D721Med (cell line): ENCODE measurements around the gene SLC13A3.

ENCODE experiments used
- DNase-seq: peaks from one replicate; pipeline ENCODE4 v3.0.0; 2011; ENCODE audit warnings: low spot score; ENCODE audit not compliant: insufficient read length
- FAIRE-seq: peaks from 2 replicates; lab custom pipeline; 2011; peaks lifted over from hg19 to GRCh38; lab: Jason Lieb, UNC
- TF ChIP-seq, protein P1 (sequence below): IDR thresholded peaks from 2 replicates; pipeline ENCODE4 v1.5.1; 2012; ENCODE audit warnings: mild to moderate bottlenecking, control low read depth; ENCODE audit not compliant: insufficient read depth; ENCODE audit errors: missing control alignments

The SLC13A3 gene

DNA sequence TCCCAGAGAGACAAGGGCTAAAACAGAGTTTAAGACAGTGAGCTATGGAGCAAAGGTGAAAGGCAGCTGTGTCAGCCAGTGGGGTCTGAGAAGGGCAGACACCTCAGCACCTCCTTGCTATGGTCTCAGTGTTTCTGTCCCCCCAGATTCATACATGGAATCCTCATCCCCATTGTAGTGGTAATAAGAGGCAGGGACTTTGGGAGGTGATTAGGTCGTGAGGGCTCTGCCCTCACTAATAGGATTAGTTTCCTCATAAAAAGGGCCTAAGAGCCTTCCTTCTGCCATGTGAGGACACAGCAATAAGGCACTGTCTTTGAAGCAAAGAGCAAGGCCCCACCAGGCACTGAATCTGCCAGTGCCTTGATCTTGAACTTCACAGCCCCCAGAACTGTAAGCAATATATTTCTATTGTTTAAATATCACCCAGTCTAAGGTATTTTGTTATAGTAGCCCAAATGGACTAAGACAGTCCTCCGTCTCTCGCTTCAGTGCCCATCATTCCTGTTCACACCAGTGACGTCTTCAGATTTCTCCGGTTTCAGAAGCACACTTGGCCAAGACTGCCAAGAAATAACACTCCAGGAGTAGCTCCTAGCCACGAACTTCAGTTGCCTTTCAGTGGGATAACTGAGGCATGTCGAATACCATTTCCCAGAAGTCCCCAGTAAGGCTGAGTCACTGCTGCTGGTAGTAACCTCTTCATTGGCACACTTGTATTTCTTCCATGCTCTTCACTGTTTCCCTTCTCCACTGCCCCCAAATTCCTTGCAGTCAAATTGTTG is 32.8 kb downstream of the SLC13A3 start:
- TF ChIP-seq, protein P1, sequence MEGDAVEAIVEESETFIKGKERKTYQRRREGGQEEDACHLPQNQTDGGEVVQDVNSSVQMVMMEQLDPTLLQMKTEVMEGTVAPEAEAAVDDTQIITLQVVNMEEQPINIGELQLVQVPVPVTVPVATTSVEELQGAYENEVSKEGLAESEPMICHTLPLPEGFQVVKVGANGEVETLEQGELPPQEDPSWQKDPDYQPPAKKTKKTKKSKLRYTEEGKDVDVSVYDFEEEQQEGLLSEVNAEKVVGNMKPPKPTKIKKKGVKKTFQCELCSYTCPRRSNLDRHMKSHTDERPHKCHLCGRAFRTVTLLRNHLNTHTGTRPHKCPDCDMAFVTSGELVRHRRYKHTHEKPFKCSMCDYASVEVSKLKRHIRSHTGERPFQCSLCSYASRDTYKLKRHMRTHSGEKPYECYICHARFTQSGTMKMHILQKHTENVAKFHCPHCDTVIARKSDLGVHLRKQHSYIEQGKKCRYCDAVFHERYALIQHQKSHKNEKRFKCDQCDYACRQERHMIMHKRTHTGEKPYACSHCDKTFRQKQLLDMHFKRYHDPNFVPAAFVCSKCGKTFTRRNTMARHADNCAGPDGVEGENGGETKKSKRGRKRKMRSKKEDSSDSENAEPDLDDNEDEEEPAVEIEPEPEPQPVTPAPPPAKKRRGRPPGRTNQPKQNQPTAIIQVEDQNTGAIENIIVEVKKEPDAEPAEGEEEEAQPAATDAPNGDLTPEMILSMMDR = no peak
- no peak for FAIRE-seq

DNA sequence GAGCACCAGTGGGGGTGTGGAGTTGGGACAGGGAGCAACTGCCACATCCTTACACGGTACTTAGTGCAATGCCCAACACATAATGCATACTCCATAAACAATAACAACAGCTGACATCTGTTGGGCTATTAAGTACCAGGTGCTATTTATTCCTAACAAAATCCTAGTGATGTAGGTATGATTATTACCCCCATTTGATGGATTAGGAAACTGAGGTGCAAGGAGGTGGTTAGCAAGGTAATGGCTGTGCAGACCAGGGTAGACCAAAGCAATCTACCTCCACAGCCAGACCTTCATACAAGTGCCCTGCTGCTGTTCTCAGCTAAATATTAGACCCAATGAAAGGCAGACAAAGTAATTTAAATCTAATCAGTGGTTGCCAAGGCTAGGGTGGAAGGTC is 36.8 kb downstream of the SLC13A3 start:
- FAIRE-seq (no peak), DNase-seq (no peak)
- TF ChIP-seq, protein P1 = no peak

More for the DNA sequence above, 32.8 kb downstream of the SLC13A3 start:
- no peak for DNase-seq

DNA sequence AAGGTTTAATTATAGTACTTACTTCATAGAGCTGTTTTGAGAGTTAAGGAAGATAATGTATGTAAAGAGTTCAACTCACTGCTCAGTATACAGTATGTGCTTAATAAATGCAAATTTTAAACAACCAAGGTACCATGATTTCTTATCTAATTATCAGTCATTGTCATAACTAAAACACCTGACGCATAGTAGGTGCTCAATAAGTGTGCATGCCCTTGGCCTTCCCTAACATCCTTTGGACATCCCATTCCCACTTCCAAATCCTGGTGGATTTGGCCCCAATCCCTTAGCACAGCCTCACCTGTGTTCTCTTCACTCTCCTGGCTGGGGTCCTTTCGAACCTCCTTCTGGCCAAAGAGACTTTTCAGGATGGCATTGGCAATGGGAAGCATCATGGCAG is 41.1 kb downstream of the SLC13A3 start:
- TF ChIP-seq, protein P1 = no peak
- FAIRE-seq (no peak), DNase-seq (no peak)

DNA sequence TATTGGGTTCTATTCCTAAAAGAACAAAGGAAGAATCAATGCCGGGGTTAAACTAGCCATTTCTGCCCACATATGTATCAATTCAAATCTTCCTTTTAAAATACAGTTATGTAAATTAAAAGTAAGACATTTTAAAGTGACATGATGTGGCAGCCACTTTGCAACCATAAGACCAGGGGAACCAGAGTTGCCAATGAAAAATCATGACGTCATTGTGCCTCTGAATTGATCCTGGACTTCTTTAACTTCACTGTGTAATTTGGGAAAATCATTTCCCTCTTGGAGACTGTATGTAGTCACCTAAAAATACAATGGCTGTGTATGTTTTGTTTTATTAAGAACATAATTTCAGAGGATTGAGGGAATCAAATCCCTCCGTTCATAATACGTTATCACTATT is 42.2 kb downstream of the SLC13A3 start:
- TF ChIP-seq, protein P1 = no peak
- DNase-seq (no peak), FAIRE-seq (no peak)

DNA sequence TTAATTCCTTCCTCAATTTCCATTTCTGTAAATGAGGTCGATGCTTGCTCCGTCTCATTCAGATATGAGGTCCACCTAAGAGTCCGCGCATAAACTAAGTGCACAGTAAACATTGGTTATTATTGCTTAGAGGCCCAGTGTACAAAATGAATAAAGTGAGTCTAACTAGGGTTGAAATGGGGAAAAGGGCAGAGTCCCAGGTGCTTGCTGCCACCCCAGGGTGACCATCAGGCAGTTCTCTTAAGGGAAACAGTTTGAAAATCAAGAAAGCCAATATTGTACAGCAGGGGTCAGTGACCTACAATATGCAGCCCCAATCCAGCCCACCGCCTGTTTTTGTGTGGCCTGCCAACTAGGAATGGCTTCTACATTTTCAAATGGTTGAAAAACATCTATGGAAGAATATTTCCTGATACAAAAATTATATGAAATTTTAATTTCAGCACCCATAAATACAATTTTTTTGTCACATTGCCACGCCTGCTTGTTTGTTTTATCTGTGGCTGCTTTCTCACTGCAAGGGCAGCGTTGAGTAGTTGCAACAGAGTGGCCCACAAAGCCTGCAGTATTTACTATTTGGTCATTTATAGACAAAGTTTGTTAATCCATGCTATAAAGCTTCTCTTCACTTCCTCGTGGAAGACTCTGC is 43.3 kb downstream of the SLC13A3 start:
- TF ChIP-seq, protein P1 = no peak
- no peak for DNase-seq
- no peak for FAIRE-seq

DNA sequence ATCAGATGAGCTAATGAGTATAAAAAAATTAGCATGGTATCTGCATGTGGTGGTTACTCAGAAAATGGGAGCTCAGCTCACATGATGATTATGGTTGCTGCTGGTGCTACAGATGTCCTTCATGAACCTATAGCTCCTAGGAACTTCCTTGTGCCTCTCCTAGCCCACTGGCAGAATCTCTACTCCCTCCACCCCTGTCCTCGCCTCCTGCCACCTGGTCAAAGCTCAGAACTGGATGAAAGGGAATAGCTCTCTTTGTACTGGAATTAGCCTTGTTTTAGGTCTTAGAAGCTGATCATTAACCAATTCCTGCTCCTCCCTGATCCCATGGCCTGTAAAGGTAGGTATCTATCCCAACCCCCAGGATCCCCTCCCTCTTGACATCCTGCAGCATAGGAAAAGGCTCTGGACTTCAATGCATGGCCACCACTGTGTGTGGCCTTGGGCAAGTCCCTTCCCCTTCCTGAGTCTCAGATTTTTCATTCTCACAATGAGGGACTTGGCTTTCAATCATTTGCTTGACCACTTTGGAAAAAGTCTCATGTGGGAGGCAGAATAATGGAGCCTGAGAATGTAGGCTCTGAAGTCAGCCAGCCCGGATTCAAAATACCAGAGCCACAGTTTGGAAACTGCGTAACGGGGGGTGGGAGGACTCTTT is 43.9 kb downstream of the SLC13A3 start:
- TF ChIP-seq, protein P1 = no peak
- DNase-seq (no peak), FAIRE-seq (no peak)
